ENCODE measurements around the gene PIGT.
A peak's percentile ranks its signal among the peaks of the same experiment; 100 is the strongest.

PIGT gene

DNA sequence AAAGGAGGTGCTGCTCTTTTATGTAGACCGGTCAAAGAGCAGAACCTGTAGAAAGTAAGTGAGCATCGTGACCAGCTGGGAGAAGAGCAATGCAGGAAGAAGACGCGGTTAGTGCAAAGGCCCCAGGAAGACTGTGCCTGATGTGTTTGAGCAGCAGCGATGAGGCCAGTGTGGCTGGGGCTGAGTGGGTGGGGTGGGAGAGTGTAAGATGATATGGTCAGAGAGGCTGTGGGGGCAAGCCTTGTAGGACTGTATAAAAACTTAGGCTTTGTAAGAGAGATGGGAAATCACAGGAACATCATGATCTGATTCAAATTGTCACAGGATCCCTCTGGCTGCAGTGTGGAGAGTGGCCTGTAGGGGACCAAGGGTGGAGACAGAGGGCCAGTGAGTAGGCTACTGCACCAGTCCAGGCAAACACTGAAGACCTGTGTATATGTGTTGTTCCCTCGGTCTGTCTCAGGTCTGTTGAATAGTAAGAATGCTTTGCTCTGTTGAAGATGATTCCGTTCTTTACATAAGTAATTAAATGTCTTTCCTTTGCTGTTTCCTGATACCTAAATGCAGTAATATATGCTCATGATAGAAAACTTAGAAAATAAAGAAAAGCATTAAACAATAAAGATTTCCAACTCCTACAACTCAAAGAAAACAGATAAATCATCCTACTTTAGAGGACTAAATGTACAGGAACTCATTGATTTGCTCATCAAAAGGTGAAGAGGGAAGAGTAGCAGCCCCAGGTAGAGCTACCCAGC, 30.0 kb downstream of the PIGT start:
- no peak overlapping the region for H3K4me3 ChIP-seq (ENCODE audit: low read depth, low read length)
- TF ChIP-seq, protein P1, sequence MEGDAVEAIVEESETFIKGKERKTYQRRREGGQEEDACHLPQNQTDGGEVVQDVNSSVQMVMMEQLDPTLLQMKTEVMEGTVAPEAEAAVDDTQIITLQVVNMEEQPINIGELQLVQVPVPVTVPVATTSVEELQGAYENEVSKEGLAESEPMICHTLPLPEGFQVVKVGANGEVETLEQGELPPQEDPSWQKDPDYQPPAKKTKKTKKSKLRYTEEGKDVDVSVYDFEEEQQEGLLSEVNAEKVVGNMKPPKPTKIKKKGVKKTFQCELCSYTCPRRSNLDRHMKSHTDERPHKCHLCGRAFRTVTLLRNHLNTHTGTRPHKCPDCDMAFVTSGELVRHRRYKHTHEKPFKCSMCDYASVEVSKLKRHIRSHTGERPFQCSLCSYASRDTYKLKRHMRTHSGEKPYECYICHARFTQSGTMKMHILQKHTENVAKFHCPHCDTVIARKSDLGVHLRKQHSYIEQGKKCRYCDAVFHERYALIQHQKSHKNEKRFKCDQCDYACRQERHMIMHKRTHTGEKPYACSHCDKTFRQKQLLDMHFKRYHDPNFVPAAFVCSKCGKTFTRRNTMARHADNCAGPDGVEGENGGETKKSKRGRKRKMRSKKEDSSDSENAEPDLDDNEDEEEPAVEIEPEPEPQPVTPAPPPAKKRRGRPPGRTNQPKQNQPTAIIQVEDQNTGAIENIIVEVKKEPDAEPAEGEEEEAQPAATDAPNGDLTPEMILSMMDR (IDR thresholded peaks at IDR 0.05; ENCODE audit: insufficient read depth, low read length, missing control alignments) = peak; percentile 56
- ChIA-PET POLR2A (no interaction called here), CTCF (interaction anchor here (0.9 to 7.4 kb wide), 13 partner anchors 8 to 325 kb away, joined by 3 to 101 read pairs (median 4); partner anchors contain the start of gene SYS1)
- no peak for DNase-seq (ENCODE audit: low read depth, low spot score)

DNA sequence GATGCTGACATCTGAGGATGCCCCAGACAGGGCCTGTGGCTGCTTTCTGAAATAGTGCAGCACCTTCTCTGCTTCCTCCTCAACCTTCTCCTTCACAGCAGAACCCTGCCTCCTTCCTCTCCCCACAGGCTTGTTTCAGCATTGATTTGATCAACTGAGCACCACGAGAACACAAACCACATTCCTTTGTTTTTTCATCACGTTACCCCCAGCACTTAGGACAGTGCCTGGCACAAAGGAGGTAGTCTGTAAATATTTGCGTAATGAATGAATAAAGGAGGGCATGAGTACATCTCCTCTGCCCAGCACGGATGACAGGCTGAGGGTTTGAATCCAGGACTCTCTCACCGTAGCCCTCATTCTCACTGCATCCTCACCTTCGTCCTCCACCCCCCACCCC, 32.3 kb downstream of the PIGT start:
- H3K4me3 ChIP-seq (ENCODE audit: low read depth, low read length) = no peak overlapping the region
- ChIA-PET POLR2A (no interaction called here), CTCF (interaction anchor here (4.4 to 7.4 kb wide), 3 partner anchors 10 to 130 kb away, joined by 36 to 101 read pairs (median 67); no protein-coding TSS in a partner anchor)
- no peak for DNase-seq (ENCODE audit: low read depth, low spot score)
- TF ChIP-seq, protein P1 (IDR thresholded peaks at IDR 0.05; ENCODE audit: insufficient read depth, low read length, missing control alignments) = no peak

DNA sequence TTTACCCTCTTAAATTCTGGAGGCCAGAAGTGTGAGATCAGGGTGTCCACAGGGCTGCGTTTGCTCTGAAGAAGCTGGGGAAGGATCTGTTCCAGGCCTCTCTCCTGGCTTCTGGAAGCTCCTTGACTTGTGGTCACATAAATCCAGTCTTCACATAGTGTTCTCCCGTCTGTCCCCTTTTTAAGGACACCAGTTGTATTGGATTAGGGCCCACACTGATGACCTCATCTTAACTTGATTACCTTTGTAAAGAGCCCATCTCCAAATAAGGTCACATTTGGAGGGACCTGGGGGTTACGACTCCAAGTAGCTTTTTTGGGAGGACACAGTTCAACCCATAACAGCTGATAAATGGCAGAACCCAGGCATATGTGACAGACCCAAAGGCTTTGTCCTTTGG, 33.6 kb downstream of the PIGT start:
- ChIA-PET POLR2A (no interaction called here), CTCF (interaction anchor here (0.9 to 7.4 kb wide), 21 partner anchors 10 to 321 kb away, joined by 3 to 101 read pairs (median 8); partner anchors contain the start of genes DBNDD2 and SYS1)
- H3K4me3 ChIP-seq (ENCODE audit: low read depth, low read length) = no peak overlapping the region
- DNase-seq (ENCODE audit: low read depth, low spot score) = no peak
- TF ChIP-seq, protein P1 (IDR thresholded peaks at IDR 0.05; ENCODE audit: insufficient read depth, low read length, missing control alignments) = no peak

DNA sequence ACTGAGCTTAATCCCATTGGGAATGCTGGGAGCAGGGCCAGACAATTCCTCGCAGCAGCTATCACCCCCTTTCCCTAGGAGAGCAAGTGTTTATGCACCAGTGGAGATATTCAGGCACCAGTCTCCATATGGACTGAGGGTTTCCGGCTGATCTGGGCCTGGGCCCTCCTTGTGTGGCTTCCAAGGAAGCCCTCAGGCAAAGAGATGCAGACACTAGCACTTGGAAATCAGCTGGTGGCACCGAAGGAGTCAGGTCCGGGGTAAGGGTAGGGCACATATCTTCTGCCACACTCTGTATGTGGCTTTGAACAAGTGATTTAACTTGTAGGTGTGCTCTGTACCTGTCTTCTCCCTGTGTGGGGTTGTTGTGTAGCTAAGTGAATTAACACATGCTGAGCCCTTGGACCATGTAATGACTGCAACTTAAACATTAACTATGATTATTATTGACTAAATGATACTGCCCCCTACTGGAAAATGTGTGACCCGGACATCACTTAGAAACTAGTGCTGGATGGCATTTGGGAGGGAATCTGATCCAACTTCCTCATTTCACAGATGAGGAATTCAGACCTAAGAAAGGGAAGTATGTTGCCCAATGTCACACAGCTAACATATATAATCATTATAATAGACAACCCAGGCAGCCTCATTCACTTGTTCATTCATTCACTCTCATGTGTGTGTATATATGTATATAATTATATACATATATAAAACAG, 34.3 kb downstream of the PIGT start:
- POLR2A ChIA-PET = no interaction called here

DNA sequence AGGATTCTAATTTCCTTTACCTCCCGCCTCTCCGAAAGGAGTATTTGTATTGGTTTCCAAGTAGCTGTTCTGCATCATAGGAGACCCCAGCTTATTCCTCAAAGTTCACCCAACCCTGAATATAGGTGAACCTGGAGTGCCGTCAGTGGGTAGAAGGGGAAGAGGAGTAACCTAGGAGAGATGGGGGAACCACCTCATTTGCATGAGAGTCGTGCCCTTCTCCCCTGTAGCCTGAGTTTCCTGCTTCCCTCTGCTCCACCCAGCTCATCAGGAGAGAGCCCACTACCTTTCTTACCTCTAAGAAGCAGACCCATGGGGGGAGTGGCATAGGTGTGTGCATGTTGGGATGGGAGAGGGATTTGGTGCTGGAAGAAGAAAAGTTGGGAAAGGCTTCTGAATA, 36.3 kb downstream of the PIGT start:
- DNase-seq (ENCODE audit: low read depth, low spot score) = no peak
- TF ChIP-seq, protein P1 (IDR thresholded peaks at IDR 0.05; ENCODE audit: insufficient read depth, low read length, missing control alignments) = no peak
- ChIA-PET CTCF (interaction anchor here (0.7 to 4.4 kb wide), 11 partner anchors 13 to 318 kb away, joined by 3 to 36 read pairs (median 7); partner anchors contain the start of gene SYS1), POLR2A (no interaction called here)
- H3K4me3 ChIP-seq (ENCODE audit: low read depth, low read length) = no peak overlapping the region

More for the DNA sequence above, 34.3 kb downstream of the PIGT start:
- DNase-seq (ENCODE audit: low read depth, low spot score) = no peak
- H3K4me3 ChIP-seq (ENCODE audit: low read depth, low read length) = no peak overlapping the region
- TF ChIP-seq, protein P1 (IDR thresholded peaks at IDR 0.05; ENCODE audit: insufficient read depth, low read length, missing control alignments) = peak; percentile 49
- CTCF ChIA-PET = interaction anchor here (0.6 to 7.4 kb wide), 24 partner anchors 10 to 321 kb away, joined by 3 to 101 read pairs (median 7); partner anchors contain the start of genes DBNDD2 and SYS1
